NCI-H1105 (cell line): ENCODE data around the gene POMGNT2.
"Not testable (repeated sequence)": the region's sequence is repeated elsewhere in the genome, so short reads cannot be mapped to it uniquely, and the experiment has no call there.

Experiments used
- DNase-seq: peaks from one replicate; lab custom pipeline; 2025; lab: John Stamatoyannopoulos, UW

Gene POMGNT2

DNA sequence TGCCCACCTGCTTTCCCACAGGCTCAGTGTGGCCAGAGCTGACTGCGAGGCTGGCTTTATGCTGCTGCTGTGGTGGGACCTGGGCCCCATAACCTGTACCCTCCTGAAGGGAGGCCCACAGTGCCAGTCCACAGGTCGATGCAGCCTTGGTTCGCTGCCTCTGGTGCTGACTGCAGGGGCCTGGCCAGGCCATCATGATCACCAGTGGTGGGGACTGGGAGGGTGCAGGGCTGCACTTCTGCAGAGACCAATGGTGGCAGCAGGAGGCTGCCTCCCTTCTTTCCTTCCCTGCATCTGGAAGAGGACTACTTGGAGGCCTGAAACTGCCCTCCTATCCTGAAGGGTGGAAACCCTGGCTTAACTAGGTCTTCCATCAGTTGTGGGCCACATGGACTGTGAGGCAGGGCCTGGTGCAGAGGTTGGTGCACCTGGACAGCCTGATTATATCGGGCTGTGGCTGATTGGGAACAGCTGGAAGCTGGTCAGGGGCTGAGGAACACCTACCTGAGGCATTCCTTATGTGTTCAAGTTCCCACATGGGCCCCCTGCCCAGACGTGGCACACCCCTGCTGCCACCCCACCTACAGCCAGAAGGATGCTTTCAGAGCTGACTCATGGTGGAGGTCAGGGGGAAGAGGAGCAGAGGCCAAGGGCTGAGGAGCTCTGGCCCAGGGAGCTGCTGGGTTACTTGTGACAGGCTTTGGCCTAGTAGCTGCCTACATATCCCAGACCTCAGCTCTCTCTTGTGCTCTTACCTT is 29.8 kb downstream of the POMGNT2 start:
- DNase-seq = no peak

DNA sequence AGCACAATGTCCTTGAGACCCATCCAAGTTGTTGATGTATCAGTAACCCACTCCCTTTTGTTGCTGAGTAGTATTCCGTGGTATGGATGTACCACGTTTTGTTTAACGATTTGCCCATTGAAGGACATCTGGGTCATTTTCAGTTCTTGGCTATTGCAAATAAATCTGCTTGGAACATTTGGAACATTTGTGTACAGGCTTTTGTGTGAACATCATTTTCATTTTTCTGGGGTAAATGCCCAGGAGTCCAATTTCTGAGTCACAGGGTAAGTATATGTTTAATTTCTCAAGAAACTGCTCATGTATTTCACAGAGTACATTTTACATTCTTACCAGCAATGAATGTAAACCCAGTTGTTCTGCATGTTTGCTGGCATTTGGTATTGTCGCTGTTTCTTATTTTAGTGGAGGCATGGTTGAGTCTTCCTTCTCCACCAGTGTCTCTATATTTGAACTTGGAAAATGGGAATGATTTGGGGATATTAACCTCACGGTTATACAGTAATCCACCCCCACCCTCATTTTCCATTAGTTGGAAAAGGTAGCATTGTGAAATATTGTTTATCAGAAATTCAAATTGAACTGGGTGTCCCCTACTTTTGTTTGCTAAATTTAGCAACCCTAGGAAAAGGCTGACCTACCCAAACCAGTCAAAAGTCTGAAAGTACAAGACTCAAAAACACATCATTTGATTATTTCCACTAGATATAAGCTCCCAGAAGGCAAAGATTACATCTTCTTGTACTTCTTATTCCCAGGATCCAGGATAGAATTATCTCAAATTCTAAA is 30.8 kb downstream of the POMGNT2 start:
- no peak for DNase-seq

DNA sequence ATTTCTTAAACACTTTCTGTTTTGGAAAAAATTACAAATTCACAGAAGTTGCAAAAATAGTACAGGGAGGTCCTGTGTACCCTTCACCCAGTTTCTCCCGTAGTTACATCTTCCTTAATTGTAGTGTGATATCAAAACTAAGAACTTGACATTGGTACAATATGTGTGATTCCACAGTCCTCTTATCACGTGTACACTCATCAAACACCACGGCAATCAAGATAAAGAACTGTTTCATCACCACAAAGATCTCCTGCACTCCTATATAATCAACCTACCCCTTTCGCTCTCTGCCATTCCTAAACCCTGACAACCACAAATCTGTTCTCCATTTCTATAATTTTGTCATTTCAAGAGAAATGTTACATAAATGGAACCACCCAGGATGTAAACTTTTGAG is 31.4 kb downstream of the POMGNT2 start:
- DNase-seq = no peak

DNA sequence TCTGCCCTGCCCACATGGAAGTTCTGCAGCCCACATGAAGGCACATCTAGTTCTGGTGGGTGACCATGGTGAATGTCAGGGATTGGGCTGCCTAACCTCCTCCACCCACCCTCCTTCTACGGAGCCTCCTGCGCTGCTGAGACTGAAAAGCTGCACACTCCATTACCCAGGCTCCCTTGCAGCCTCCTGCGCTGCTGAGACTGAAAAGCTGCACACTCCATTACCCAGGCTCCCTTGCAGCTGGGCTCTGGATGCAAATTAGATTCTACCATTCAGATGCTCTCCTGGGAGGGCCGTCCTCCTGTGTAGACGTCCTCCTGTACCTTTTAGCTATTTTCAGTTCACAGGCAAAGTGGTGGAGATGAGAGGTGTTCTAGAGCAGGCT is 32.1 kb downstream of the POMGNT2 start:
- no peak for DNase-seq

DNA sequence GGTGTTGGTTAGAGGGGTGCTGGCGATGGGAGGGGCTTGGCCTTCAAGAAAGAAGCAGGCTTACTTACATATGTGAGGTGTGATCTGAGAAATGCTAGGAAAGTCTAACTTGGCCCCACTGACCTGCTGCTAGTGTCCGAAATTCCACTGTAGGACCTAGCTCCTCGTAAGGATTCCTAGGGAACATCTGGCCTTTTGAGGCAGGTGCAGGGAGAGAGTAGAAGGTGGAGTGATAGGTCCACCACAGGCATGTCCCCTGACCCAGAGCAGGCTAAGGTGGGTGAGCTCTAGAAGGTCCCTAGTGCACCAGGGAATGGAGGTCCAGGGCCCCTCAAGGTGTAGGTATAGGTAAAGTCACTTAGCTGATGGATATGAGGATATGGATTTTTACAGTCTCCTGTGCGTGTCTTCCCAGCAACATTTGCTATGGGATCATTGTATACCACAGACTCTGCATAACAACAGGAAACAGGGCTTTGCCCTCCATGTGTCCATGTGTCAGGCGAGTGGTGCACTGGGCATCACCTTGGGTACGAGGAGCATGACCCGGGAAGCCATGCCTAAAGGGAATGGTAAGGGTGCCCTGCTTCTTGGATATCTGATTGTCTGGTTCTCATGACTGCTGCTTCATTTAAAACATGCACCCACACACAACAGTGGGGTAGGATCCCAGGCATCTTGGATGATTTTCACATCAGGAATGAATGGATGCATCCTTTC is 32.6 kb downstream of the POMGNT2 start:
- no peak for DNase-seq

DNA sequence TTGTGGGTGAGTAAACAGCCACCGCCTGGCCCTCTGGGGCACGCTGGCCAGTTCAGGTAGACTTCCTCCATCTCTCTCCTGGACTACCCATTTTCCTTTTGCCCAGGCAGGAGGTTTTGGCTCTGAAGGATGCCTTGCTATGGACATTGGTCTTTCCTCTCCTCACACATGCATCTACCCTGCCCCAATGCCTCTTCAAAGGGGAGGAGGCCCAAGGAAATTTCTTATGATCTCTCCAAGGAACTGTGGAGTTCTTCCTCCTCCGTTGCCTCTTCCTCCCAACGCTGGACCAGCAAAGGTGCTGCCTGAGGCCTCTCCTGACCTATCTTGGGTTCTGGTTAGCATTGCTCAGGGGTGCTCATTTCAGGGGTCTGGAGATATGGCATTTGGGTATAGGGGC is 33.5 kb downstream of the POMGNT2 start:
- no peak for DNase-seq

DNA sequence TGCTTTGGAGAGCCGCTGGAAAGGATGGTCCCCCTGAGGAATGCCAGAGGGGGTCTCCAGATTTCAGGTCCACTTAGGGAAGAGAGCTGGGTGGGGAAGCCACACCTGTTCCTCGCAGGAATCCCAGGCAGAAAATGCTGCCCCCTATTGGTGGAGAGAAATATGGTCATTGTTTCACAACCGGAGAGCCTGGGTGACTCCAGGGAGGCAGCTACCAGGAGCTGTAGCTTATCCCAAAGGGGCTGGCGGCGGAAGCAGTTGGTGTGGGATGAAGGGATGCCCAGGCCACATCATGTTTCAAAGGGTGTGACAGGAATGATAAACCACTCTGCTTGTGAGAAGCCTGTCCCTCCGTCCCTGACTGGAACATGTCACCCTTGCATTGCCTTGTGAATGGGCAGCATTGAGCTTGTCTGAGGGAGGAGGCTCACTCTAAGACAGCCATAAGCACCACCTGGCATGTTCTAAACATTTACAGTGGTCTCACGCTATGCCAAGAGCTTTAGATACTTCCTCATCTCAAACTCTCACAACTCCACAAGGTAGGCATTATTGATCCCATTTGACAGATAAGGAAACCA is 34.5 kb downstream of the POMGNT2 start:
- no peak for DNase-seq

DNA sequence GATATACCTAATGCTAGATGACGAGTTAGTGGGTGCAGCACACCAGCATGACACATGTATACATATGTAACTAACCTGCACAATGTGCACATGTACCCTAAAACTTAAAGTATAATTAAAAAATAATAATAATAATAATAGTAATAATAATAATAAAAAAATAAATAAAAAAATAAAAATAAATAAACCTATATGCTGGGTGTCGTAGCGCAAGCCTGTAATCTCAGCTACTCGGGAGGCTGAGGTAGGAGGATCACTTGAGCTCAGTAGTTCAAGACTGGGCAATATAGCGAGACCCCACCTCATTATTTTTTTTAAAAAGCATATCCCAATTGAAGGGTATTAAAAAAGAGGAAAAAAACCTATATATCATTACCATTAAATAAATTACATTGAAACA is 35.2 kb downstream of the POMGNT2 start:
- DNase-seq = not testable (repeated sequence)

DNA sequence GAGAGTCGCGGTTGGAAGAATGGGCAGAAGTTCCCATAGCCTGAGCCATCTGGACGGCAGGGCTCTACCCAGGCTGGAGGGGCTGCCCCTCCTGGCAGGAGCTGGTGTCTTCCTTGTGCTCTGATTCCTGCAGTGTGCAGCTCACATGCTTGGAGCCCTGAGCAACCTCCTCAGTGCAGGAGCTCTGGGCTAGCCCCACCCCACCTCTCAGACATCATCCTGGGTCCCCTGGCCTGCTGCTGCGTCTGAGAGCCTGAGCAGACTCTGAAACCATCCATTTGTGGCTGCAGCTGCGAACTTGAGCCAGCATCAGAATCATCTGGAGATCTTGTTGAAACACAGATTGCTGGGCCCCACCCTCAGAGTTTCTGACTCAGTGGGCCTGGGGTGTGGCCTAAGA is 42.8 kb downstream of the POMGNT2 start:
- DNase-seq = no peak

DNA sequence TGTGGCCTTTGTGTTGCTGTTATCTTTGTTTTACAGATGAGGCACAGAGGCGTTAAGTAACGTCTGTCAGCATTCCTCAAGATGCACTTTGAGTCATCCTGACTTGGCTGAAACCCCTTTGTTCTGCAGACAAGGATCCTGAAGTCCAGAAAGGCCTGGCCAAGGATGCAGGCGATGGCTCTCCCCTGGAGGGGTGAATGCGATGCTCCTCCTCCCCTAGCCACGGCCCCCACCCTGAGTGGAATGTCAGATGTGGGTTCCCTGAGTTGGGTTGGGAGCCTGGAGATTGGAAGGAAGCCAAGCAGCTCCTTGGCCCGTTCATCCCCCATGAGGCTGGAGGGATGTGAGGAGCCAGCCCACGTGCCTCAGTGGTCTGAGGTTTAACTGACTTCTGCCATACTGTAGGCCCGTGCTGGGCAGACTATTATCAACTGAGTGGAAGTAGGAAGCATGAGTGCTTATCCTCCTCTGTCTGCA is 43.3 kb downstream of the POMGNT2 start:
- no peak for DNase-seq

DNA sequence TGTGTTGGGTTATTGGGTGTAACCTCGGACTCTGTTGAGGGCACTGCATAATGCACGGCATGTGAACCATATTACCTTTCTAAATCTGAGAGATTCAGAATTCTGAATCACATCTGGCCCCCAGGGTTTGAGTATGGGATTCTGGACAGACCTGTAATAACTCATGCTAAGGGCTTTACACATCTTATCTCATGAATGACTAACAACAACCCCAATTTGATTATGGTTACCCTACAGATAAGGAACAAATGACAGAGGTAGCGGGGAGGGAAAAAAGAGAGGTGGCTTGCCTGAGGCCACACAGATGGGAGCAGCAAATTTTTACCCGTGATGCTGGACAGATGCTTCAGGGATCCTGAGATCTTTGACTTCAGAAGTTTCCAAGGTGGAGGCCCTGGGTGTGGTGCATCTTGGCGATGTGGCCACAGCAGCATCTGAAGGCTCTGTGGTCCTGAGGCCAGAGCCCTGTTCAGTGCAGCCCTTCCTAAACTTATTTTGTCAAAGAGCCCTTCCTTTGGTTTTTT is 43.8 kb downstream of the POMGNT2 start:
- no peak for DNase-seq

DNA sequence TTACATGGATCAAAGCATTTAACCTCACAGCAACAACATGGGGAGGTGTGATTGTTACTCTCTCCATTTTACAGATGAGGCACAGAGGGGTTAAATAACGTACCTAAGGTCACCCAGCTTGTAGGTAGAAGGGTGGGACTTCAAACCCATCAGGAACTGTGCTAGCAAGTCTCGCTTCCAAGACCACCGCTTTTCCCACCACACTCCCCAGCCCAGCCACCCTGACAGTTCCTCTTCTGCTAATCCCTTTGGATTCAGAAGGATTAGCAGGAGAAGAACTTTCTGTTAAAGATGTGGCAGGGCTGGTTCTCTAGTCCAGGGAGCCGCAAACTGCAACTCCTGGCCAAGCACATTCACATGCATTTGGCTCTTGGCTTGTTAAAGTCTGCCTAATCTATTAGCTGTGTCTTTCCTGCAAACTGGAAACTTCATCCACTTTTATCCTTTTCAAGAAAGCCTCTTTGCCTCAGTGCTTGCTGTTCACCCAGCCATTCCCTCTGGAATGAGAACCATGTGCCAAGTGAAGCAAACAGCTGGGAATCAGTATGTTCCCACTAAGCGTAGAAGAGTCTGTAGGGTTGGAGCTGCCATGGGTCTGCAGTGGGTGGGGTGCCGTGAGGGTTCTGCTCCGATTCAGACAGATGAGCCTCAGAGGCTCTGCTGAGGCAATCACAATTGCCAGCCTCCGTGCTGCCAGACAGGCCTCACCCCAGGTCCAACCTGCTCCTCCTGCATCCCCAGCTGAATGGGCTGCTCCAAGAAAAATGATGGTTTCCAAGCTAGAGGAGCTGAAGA is 44.6 kb downstream of the POMGNT2 start:
- no peak for DNase-seq

DNA sequence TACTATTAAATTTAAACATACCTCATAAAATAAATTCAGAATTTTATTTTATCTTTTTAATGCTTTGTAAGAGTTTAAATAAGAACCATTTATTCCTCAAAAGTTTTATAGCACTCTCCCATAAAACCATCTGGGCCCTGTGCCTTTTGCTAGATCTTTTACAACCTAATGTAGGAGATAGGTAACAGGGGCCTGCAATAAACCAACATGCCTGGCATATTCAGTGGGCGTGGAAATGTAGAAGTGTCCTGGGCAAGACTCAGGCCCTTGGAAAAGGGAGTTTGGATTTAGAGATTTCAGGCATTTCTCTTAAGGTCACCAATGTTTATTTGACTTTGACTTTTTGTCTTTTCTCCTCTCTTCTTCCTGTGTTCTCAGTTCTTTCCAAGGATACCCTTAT is 46.4 kb downstream of the POMGNT2 start:
- no peak for DNase-seq

DNA sequence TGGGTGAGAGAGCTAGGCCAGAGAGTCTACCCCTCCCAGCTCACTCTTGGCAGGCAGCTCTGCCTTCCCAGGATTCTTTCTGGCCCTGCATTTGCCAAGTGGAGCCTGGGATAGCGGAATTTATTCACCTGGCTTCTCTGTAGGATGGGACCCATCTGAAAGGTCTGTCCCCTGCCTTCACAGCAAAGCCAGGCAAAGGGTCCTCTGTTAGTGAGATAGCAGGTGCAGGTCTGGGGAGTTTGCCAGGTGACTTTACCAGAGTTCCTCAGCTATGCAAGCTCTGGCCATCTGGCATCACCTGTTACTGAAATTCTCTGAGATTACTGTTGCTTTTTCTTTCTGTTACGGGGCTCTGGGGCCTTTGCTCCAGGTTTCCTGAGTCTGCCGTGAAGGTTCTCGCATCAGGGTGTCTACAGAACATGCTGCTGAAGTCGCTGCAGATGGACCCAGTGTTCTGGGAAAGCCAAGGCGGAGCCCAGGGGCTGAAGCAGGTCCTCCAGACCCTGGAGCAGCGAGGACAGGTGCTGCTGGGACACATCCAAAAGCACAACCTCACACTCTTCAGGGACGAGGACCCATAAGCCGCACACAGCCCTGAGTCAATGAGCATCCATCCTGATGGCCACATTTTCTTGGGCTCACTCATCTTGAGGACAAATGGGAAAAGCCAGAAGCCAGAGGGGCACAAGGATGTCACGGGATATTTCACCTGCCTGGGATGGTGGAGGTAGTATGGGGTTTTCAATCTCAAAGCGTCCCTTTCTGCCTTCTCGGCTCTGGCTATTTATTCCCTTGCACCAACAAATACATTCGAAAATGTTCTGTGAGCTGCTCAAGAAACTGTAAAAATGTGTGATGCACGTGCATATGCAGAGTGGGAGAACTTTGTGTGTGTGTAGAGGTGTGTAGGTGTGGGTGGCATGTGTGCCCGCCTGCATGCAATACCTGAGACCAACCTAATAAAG is 49.8 kb downstream of the POMGNT2 start:
- DNase-seq = no peak

DNA sequence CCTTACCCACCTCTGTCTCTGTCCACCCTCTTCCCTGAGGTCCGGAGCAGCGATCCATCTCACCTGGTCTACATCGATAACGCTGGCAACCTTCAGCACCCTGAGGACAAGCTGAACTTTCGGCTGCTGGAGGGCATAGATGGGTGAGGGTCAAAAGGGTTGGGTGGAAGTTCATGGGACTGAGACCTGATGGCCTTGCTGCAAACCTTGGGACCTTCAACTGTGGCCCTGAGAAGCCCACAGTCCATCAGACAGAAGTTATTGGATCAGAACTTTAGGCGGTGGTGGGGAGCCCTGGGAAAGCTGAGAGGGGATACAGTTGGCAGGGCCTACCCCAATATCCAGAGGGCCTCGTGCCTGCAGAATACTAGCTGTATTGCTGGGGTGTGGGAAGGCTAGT is 50.5 kb downstream of the POMGNT2 start:
- no peak for DNase-seq

DNA sequence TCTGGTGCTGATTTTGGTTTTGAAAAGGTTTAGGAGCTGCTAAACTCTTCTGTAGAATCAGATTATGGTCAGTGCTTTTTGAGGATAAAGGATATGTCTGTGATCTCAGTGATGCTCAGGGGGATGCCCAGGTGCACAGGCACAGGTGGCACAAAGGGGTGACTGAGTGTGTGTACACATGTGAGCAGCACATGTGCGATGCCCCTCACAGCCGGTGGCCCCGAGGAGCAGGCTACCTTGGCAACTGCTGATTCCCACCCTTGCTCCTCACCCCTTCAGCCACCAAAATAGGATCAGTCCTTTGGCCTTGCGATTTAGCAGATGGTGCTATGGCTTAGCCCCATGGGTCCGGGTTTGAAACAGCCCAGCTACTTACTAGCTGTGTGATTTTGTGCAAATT is 51.1 kb downstream of the POMGNT2 start:
- no peak for DNase-seq

DNA sequence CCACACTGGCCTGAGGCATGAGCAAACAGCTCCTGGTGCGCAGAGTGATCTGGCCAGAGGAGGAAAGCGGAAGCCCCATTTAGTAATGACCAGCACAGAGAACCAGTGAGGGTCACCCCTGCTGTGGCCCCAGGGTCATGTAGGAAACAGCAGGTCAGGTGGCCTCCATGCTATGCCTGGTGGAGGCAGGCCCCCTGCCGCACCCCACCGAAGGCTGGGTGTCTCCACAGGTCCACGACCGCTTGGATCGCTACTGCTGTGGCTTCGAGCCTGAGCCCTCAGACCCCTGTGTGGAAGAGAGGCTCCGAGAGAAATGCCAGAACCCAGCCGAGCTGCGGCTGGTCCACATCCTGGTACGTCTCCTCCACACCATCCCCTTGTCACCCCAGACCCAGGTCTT is 52.6 kb downstream of the POMGNT2 start:
- DNase-seq = no peak

DNA sequence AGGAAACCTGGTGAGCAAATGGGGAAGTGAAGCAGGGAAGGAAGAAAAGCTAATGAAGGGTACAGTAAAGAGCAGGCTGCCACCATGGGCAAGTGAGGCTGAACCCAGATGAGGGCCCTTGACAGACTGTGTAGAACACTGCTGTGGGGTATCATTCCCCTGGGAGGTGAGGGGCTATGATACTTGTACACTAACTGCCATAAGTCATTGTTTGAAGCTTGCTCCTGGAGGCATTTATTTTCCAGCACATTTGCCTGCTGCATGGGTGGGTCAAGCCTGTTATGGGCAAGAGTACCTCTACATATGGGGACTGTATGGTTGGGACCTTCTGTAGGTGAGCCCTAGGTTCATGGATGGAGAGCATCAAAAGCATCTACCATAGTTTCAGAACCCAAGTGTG is 57.4 kb downstream of the POMGNT2 start:
- no peak for DNase-seq

DNA sequence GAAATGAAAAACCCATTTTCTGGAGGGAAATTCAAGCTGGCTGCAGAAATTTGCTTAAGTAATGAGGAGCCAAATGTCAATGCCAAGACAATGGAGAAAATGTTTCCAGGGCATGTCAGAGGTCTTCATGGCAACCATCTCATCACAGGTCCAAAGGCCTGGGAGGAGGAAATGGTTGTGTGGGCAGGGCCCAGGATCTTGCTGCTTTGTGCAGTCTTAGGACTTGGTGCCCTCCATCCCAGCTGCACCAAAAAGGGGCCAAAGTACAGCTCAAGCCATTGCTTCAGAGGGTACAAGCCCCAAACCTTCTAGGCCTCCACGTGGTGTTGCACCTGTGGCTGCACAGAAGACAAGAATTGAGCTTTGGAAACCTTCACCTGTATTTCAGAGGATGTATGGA is 59.3 kb downstream of the POMGNT2 start:
- no peak for DNase-seq

DNA sequence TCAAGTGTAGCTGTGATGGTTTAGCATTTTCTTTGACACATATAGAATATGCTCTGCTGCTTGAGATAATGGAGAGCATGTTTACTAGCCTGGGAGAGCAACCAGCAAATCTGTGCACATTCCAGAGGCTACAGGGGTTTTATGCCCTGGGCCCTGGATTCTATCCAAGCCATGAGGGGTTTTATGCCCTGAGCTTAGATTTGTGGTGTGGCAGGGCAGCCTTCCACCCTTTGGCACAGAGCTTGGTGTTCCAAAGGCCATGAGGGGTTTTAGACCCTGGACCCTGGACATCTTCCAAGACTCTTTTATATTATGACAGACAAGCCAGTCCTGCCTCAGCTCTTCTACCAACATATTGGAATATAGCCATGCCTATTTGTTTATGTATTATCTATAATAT is 60.8 kb downstream of the POMGNT2 start:
- not testable (repeated sequence) for DNase-seq
